SW 1271 (cell line): ENCODE results near the gene PRSS56.

Experiments used
- DNase-seq, 2 experiments: peaks; one replicate each; lab custom pipeline; 2025; lab: John Stamatoyannopoulos, UW

PRSS56 gene

DNA sequence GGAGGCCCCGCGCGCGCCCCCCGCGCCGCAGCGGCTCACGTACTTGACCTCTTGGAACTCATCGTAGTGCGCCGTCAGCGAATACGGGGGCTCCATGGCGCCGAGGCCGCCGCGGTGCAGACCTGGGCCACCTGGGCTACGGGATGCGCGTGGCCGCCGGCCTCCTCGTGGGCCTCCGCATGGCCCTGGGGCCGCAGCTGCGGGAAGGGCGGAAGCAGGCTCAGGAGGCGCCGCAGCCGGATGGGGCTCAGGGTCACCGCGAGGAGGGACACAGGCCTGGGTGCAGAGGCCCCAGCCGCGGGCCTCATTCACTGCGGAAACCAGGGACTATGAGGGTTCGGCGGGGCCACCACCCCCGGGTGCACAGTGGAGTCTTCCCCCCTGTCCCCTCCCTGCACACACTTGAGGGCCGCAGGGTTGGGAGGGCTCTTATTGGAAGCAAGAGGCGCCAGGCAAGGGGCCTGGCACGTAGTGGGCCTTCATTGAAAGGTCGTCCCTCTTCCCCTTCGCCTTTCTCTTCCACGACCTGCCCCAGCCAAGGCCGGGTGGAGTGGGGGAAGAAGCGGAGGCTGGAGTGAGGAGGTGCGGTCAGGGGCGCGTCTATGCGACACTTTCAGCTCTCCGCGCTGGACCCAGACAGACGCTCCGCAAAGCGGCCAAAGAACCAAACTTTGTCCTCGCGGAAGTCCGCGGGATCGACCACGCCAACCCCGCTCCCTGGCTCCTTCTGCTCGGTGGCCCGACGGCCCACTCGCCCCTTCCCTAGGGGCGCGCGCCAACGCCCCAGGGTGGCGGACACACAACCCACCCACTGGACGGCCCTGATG lies 33.4 kb upstream of the PRSS56 start:
- no peak for DNase-seq

DNA sequence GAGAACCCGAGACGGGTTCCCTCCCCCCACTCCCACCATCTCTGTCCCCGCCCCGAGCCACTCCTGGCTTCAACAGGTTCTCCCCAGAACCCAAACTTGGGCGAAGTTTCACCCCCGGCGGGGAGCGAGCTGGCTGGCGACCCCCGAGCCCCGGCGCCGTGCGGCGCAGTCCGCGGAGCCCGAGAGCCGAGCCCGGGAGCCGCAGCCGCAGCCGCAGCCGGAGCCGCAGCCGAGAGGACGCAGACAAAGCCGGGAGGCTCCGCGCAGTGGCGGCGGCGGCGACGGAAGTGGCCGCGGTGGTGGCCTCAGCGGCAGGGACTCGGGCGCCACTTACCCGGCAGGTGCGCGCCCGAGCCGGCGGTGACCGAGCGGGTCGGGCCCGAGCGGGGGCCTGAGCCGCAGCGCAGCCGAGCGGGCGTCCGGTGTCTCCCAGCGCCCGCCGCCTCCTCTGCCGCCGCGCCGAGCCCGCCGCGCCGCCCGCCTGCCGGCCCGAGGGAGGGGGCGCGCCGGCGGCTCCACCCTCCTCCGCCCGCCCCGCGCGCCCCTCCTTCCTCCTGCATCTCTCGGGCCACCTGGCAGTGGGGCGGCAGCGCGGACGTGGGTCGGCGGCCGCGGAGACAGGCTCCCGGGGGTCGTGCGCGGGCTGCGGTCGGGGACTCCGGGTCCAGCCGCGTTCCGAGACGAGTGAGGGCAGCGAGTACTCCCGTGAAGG lies 32.6 kb upstream of the PRSS56 start, which contains the start of gene ECEL1:
Gene ECEL1 (minus strand): TSS at position 450 of the 712 bp plus-strand sequence. CDS start 1,181 bp downstream, outside the sequence.
- DNase-seq: no peak

DNA sequence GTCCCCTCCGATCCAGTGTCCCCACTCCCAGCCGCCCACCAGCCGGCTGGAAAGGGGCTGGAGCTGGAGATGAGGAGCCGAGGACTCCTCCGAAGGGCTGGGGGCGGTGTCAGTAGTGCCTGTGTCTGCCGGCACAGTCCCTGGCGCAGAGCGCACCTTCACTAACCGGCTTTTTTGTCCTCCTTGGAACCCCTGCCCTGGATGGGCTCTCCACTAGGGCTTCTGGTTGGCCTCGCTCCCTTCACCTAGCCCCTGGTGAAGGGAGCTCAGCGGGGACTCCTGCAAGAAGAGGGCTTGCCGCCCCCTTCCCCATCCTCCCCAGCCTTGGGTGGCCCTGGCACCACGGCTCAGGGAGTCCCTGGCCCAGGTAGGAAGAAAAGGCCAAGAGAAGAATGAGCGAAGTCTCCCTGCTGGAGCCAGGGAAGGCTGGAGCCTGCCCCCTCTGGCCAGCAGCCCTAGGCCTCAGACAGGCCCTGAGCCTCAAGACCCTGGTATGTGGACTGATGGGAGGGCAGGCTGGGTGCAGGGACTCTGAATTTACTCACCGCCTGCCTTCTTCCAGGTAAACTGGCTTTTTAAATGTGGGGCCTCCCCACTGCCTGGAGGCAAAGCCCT lies 32.0 kb upstream of the PRSS56 start:
- DNase-seq: no peak

DNA sequence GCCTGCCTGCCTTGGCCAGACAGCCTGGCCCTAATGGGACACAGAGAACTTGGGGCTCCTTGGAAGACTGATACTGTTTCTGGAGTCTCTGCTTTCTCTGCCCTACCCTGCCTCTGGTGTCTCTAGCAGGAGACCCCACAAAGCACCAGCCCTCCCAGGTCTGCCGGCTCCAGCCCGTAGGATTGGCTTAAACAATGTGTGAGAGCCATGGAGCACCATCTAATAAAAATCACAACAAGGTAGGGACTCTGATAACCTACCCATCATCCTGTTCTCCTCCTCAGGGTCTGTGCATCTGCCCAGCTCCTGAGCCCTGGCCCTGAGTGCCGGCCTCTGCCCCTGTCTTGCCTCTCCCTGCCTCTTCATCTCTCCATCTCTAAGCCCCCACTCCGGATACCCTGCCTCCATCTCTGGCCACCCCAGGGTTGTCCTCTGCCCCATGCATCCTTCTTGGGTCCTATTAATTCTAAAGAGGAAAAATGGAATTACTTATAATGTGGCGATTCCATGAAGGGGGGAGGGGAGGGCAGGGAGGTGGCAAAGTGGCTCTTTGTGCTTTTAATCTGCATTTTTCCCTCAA lies 31.4 kb upstream of the PRSS56 start:
- no peak for DNase-seq

DNA sequence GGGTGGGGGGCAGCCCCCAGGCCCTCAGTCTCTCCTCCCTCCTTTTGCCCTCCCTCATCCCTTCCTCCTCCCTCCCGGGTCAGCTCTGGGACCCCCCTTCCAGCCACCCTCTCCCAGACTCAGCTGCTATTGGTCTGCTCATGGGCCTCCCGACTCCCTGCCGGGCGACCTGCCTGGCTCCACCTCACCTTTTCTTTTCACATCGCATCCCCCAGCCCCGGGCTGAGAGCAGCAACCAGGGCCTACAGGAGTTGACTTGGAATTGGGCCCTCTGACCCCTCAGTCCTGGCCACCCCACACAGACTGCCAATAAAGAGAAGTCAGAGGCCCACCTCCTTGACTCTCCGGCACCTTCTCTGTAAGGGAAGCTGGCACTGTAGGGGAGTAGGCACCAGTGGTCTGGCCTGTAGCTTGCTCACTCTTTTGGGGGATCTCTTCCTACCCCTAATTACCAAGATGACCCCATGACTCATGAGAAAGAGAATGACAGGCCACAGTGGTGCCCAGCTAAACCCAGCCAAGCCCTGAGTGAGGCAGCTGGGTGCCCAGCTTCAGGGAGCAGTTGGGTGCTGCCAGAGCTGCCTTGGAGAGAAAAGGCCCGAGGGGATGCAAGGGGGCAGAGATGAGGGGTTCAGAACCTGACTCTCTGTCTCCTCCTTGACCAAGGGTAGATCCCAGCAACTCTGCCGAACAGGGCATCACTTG lies 30.5 kb upstream of the PRSS56 start:
- no peak for DNase-seq

DNA sequence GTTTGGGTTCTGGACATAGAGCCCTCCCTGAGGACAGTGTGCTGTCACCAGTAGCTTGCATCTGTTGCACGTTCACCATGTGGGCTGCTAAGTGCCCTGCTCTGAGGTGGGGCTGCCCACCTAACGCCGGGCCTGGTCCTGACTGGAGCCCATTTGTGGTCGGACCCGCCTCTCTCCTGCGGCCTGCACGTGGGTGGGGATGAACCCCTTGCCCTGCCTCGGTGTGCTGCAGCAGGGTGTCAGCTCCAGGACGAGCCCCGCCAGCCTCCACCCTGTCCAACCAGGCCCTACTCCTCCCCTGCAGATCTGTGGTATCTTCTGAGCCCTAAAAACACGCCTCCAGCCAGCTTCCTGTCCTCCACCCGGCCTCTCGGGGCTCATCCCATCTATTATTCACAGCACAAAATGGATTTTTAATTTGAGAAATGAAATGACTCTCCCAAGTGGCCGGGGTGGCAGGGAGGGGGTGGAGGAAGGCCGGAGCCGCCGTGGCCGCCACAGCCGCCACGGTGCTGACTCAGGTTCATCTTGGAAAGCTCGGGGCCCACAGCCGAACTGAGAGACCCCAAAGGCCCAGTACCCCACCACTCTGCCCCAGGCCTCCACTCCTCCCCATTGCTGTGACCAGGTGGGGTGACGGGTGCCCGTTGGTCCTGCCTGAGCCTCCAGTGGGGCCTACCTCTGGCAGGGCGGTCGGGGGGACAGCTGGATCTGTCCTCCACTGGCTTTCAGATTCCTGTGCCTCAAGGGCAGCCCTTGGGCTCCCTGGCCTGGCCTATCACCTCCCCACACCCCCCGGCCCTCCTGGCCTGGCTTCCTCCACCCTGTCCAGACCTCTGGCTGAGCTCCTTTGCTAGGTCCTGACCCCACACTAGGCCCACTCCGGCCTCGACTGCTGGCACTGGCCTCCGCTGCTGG lies 29.7 kb upstream of the PRSS56 start:
- DNase-seq: no peak

DNA sequence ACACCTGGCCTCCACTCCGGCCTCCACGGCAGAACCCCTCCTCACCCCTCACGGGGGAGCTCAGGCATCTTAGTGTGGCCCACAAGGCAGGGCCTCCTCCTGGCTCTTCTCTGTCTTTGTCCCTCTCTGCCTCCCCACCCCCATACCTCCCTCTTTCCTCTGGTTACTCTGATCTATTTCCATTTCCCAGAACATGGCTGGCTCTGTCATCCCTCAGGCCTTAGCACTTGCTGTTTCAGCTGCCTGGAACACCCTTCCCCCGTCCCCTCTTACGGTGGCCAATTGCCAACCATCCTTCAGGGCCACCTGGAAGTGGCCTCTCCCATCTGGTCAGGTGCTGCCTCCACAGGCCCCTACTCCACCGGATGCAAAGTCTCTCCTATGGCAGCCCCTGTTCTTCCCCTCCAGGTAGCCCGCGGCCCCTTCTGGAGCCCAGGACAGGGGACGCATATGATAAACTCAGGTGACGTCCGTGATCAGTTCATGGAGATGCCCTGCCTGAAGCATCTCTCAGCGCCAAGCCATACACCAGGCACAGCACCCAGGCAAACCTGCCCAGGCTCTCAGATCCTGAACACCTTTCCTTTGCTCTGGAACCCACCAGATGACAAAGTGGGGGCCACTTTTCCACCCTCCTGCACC lies 28.9 kb upstream of the PRSS56 start:
- DNase-seq: no peak

DNA sequence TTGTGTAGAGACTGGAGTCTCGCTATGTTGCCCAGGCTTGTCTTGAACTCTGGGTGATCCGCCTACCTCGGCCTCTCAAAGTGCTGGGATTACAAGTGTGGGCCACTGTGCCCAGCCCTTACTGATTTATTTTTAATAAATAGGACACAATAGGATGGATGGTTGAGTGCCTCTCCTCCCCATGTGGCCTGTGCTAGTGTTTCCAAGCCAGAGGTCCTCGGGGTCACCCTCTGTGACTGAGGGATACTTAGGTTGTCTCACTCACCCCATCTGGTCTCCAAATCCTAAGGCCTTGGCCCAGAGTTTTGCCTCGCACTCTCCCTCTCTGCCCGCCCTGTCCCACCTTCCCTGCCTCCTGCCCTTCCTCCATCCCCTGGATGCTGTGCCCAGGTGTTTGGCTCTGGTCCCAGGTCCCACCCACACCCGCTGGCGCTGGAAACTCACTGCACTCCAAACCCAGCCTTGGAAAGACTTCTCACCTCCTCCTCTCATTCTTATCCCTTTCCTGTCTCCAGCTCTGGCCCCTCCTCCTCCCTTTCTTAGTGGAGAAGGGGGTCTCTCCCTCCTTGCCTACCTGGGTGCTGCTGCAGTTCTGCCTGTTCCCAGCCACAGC lies 27.8 kb upstream of the PRSS56 start:
- DNase-seq: no peak

DNA sequence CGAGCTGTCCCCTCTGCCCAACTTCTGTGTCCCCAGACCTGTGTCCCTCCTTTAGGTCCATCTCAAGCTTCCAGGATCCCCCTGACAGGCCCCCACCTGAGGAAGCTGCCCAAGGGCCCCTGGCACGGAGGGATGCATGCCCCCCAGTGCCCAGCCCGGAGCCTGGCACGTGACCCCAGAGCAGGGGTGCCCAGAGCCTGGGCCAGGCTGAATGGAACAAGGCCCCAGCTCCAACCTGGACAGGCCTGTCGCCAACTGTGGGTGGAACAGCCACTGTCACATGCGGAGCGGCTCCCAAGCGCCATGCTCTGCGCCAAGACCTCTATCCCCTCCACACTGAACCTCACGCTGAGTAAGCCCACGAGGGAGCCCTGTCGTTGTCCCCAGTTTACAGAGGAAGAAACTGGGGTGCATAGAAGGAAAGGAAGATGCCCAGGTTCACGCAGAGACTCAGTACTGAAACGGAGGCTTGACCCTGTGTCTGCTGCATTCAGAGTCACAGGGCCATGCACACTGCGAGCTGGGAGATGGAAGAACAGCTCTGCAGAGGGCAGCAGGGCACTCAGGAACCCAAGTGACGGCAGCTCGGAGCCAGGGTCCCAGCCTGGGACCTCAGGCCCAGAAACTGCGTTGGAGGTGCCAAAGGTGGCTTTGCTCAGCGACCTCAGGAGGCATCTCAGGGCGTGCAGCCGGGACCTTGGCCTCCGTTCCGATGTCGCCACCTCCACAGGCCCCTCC lies 27.1 kb upstream of the PRSS56 start:
- no peak for DNase-seq

DNA sequence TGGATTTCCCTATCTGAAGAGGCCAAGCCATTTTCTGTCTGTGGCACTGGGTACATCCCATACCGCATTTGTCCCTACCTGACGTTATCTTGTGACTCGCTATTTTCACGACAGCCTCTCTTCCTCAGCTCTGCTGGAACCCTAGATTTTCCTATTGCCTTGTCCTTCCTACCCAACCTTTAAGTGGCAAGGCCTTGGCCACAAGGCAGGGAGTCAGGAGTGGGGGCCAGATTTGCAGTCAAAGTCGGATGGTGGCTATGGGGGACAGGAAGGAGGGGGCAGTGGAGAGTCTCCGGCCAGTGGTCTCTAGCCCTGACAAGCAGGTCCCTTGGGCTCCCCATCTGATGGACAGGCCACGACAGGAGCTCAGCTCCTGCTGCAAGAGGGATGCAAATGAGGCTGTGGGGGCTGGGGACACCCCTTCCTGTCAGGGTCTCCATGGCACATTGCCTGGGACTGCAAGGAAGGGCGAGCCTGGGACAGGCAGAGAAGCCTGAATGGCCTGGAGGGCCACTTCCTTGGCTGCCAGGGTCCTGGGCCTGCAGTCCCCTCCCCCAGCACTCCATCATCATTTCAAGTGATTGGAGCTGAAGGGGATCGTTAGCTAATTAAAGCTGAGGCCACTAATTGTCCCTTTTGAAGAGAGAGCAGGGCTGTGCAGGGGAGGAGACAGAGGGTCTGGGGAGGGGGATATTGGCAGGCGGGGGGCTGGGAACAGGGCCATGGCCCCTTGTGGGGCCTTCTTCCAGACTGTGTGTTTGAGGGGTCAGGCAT lies 26.3 kb upstream of the PRSS56 start:
- no peak for DNase-seq

DNA sequence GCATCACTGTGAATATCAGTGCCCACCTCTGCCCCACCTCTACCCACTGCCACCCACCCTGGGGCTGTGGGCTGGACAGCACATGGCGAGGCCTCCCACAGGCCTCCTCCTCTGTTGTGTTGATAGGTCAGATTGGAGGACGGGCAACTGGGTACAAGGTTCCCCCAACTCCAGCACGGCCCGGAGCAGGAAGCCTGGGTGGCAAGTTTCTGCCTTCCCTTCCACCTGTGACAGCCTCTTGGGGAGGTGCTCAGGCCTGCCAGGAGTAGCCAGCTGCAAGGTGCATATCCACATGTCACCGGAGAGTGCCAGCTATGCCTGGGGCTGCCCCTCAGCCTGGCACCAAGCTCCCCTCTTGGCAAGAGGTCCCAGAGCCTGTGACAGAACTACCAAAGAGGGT lies 25.6 kb upstream of the PRSS56 start:
- no peak for DNase-seq

DNA sequence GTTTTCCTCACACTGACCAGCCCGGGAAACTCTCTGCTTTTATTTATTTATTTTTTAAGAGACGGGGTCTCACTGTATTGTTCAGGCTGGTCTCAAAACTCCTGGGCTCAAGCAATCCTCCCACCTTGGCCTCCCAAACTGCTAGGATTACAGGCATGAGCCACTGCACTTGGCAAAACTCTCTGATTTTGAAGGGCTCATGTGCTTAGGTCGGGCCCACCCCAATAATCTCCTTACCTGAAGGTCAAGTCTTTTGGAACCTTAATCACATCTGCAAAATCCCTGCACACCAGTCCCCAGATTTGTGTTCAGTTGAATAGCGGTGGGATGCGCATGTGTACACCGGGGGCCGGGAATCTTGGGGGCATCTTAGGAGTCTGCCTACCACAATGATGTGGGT lies 24.9 kb upstream of the PRSS56 start:
- DNase-seq: no peak

DNA sequence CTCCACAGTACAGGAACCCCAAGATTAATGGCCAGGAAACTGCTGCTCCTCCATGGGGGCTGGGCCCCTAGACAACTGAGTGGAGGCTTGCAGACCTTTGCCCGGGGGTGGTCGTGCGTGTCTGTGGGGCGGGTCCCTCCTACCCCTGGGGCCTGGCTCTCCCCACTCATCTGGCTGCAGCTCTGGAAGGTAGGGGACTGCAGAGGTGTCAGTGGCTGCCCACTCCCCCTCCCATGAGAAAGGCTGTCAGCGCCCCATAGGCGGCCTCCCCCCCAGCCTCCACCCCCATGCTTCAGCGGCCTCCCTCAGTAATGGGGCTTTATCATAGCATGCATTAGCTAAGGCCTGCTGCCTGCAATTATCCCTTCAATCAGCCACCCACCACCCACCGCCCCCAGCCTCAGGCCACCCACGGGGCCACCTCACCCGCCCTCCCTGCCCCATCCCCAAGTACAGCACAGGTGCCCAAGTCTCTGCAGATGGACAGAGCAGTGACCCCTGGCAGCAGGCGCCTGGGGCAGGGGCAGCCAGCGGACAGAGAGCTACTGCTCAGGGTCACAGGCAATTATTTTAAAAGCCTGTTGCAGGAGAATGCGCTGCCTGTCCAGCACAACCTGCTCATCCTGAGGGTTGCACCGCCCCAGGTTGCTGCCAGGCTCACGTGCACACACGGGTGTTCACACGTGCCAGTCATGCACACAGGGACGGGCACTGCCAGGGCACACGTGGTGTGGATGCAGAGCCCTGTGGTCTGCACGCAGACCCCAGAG lies 23.5 kb upstream of the PRSS56 start:
- no peak for DNase-seq

DNA sequence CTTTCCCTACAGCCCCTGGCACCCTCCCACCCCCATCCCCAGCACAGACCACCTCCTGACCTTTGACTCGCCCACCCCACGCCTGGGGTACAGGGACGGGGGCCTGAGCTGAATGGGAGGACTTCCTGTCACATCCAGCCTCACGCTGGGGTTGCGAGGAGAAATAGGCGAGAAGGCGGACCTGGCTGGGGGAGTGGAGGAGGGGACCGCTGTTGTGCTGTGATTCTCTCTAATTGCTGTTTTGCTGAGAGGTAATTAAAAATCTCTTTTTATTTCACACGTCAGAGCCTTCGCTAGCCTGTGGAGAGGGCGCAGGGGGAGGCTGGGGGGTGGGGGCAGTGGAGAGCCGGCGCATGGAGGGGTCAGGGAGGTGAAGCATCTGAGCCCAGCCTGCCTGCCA lies 22.8 kb upstream of the PRSS56 start:
- DNase-seq: no peak

DNA sequence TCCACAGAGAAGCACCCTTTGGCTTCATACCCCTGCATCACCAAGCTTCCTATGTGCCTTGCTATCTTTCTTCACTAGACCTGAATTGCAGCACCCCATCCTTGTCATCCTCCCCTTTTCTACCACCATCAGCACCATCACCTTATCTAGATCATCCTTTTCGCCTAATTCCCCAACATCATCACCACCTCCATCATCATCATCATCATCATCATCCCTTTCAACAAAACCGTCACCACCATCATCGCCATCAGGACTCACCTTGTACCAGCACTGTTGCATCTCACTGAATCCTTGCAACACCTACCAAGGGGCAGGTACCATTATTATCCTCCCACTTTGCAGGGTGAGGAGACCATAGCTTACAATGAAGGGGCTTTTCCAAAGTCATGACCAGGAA lies 21.7 kb upstream of the PRSS56 start:
- DNase-seq: no peak

DNA sequence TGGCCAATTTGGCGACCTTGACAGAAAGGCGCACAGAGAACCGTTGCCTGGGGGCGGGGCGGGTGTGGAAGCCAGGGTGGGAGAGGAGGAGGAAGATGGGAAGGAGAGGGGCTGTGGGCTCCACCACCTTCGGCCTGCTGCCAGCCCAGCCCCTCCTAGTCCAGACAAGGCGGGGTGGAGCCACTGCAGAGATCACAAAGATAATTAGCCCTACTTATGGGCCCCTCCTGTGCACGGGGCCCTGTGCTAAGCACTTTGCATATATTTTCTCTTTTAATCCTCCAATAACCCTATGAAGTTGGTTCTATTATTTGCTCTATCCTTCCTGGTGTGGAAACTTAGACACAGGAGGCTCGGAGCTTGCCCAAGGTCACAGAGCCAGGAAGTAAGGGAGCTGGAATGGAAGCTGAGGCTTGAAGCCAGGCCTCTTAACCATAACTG lies 18.8 kb upstream of the PRSS56 start:
- DNase-seq: no peak

DNA sequence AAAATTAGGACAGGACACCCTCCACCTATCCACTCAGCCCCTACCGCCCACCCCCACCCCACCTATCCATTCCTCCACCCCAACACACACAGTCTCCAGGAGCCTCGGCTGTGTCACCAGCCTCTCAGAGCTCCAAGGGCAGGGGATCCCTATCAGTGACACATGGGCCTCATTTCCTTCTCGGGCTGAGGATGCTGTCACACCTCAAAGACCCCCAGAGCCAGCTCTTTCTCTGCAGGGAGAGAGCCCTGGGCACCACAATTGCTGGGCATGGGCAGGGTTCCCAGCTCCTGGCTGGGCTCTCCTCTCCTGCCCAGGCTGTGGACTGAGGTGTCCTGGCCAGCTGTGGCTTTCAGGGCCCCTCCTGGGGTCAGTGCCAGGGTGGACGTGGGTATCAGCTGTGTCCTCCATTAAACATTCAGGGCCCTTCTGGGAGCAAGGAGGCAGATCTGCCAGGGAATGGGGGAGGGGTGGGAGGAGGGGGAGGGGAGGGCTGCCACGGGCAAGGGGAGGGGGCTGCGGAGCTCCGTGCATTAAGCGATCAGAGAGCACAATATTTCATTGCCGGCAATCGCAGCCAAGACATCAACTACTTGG lies 18.3 kb upstream of the PRSS56 start:
- no peak for DNase-seq
